Memory B cell (primary cell): ENCODE results near the gene CCDC192.

Experiments used
- ATAC-seq: fragments of 150-1000 bp; cut with Tn5 transposase; 2 replicates; pipeline ENCODE4 v1.10.0; 2021; ENCODE audit warnings: low read depth, mild to moderate bottlenecking, moderate library complexity
- DNase-seq, 2 donors: peaks; one replicate each; pipeline ENCODE4 v3.0.0; 2022; ENCODE audit warnings: low spot score in 2 of 2
- H3K27ac Mint-ChIP-seq: one replicate; pipeline ENCODE4 v1.8.0; 2022; ENCODE audit warnings: mild to moderate bottlenecking, moderate library complexity, mixed read lengths
- H3K27me3 Mint-ChIP-seq: one replicate; pipeline ENCODE4 v1.8.0; 2022; ENCODE audit warnings: mixed read lengths
- H3K36me3 Mint-ChIP-seq: one replicate; pipeline ENCODE4 v1.8.0; 2022; ENCODE audit warnings: mild to moderate bottlenecking, mixed read lengths
- H3K4me1 Mint-ChIP-seq: one replicate; pipeline ENCODE4 v1.8.0; 2022; ENCODE audit warnings: mixed read lengths
- H3K4me3 Mint-ChIP-seq: one replicate; pipeline ENCODE4 v1.8.0; 2022; ENCODE audit warnings: mild to moderate bottlenecking, moderate library complexity, mixed read lengths
- H3K9me3 Mint-ChIP-seq: one replicate; pipeline ENCODE4 v1.8.0; 2022; ENCODE audit warnings: mixed read lengths

CCDC192 gene

DNA sequence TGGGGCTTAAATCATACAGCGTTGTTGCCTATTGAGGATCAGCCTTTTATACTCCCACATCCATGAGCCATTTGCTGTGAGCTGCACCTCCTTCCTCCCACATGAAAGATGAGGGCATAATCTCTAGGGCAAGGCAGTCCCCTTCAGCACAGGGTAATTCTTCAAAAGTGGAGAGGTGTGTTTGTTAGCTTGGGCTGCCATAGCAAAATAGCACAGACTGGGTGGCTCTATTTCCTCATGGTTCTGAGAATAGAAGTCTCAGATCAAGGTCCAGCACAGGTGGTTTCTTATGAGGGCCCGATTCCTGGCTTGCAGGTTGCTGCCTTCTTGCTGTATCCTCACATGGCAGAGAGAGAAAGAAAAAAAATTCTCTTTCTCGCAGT lies 258.6 kb downstream of the CCDC192 start:
- Mint-ChIP-seq H3K27ac (no peak overlapping the region), H3K9me3 (peaks cover 3% of the 10 kb centered on the region), H3K27me3 (no peaks in the 10 kb centered on the region), H3K4me3 (no peak overlapping the region), H3K4me1 (peaks cover 5% of the 10 kb centered on the region), H3K36me3 (peaks cover 28% of the 10 kb centered on the region)
- ATAC-seq = no peak
- no peak for DNase-seq

DNA sequence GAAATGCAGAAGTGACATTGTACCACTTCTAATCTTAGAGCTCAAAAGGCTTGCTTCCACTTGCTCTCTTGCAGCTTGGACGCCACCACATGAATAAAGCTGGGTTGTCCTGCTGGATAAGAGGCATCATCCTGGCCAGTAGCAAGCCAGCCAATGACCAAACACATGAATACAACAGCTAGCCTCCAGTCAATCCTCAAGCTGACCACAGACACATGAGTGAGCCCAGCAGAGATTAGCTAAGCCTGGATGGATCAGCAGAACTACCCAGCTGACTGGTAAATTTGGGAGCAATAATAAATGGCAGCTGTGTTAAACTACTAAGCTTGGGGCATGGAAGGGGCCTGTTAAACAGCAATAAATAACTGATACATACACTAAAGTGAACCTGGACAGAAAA lies 259.3 kb downstream of the CCDC192 start:
- peaks cover 3% of the 10 kb centered on the region for H3K9me3 Mint-ChIP-seq
- DNase-seq (no peak), ATAC-seq (no peak)
- H3K4me1 Mint-ChIP-seq = peaks cover 5% of the 10 kb centered on the region
- H3K27ac Mint-ChIP-seq = no peak overlapping the region
- no peaks in the 10 kb centered on the region for H3K27me3 Mint-ChIP-seq
- H3K36me3 Mint-ChIP-seq = peaks cover 28% of the 10 kb centered on the region
- no peak overlapping the region for H3K4me3 Mint-ChIP-seq

DNA sequence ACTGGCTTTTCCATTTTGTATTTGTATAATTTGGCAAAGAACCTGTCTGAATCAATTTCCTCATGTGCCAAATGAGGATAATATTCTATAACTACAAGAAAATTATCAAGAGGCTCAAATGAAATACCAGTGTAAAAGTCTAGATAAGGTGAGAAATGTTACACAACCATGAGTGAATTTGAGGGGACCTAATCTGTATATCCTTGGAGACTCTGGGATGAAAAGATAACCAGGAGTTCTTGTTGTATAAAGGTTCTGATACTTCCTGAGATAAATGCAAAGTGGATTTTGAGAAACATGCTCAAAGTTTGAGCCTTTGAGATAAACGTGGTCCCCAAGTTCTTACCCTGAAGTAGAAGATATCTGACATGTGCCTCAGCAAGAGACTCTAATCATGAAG lies 260.0 kb downstream of the CCDC192 start:
- peaks cover 5% of the 10 kb centered on the region for H3K4me1 Mint-ChIP-seq
- peaks cover 32% of the 10 kb centered on the region for H3K36me3 Mint-ChIP-seq
- peaks cover 3% of the 10 kb centered on the region for H3K9me3 Mint-ChIP-seq
- H3K27me3 Mint-ChIP-seq = no peaks in the 10 kb centered on the region
- DNase-seq = no peak
- ATAC-seq = no peak
- H3K4me3 Mint-ChIP-seq = no peak overlapping the region
- no peak overlapping the region for H3K27ac Mint-ChIP-seq

DNA sequence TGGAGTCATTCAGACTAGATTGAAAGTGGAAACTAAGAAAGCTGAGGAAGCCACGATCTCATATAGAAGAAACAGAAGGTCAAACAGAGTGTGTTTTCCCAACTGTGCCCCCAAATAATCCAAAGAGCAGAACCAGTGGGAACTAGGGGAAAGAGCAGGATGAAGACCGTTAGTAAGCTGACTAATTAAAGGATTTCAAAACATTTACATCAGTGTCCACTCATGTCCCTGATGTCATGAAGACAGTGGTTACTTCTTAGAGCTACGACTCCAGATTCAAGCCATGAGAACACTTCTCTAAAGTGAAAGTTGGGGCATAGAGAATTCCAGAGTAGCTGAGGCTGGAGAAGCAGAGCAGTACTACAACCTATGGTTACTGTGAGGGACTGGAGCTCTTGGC lies 260.7 kb downstream of the CCDC192 start:
- Mint-ChIP-seq H3K27me3 (no peaks in the 10 kb centered on the region), H3K4me3 (no peak overlapping the region), H3K36me3 (peaks cover 32% of the 10 kb centered on the region), H3K4me1 (peaks cover 5% of the 10 kb centered on the region), H3K9me3 (peaks cover 3% of the 10 kb centered on the region), H3K27ac (no peak overlapping the region)
- ATAC-seq (no peak), DNase-seq (no peak)

DNA sequence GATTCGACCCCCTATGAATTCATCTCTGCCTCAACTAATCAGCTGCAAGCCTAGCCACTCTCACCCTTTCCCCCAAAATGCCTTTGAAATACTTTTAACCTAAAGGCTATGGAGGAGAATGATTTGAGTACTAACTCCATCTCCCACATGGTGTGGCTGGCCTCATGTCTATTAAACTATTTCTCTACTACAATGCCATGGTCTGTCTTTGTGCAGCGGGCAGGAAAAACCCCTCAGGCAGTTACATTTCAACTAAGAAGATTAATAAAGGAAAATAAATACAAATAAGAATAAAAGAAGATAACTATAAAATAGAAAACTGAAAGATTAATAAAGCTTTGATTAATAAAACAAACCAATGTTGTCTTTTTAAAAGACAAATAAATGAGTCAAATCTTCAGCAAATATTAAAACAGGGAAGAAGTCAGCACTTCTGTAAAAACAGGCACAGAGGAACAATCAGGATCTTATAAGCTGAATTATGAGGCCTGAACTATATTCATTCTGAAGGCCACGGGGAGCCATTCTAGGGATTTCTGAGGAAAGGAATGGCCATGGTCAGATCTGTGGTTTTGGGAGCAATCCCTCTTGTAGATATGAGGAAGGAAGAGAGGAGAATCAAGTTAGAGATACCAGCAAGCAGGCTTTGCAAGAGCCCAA lies 264.3 kb downstream of the CCDC192 start:
- Mint-ChIP-seq H3K4me1 (peaks cover 3% of the 10 kb centered on the region), H3K27me3 (no peaks in the 10 kb centered on the region), H3K27ac (no peak overlapping the region), H3K36me3 (peaks cover 40% of the 10 kb centered on the region), H3K9me3 (peaks cover 3% of the 10 kb centered on the region), H3K4me3 (no peak overlapping the region)
- ATAC-seq (no peak), DNase-seq (no peak)

GRCh38 chr5:127967983-127968592 lies 264.9 kb downstream of the CCDC192 start:
- Mint-ChIP-seq H3K9me3 (peaks cover 3% of the 10 kb centered on the region), H3K36me3 (peaks cover 40% of the 10 kb centered on the region), H3K27me3 (no peaks in the 10 kb centered on the region), H3K4me3 (no peak overlapping the region), H3K4me1 (peaks cover 3% of the 10 kb centered on the region), H3K27ac (no peak overlapping the region)
- no peak for DNase-seq
- no peak for ATAC-seq

DNA sequence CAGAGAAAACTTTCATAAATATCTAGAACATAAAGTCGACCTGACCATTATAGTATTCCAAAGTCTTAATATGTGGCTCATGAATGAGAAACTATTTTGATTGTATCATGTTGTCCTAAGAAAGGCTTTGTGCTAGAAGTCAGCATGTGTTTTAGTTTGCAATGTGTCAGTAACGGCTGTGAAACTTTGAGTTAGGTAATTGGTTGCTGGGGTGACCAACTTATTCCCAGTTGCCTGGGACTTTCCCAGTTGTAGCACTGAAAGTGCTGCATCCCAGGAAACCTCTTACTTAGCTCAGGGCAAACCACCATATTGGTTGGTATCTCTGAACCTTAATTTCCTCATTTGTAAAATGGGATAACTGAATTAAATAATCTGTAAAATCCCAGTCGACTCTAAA lies 265.8 kb downstream of the CCDC192 start:
- H3K27ac Mint-ChIP-seq = no peak overlapping the region
- DNase-seq (no peak), ATAC-seq (no peak)
- H3K27me3 Mint-ChIP-seq = no peaks in the 10 kb centered on the region
- peaks cover 5% of the 10 kb centered on the region for H3K9me3 Mint-ChIP-seq
- H3K4me1 Mint-ChIP-seq = peaks cover 3% of the 10 kb centered on the region
- peaks cover 39% of the 10 kb centered on the region for H3K36me3 Mint-ChIP-seq
- no peak overlapping the region for H3K4me3 Mint-ChIP-seq

DNA sequence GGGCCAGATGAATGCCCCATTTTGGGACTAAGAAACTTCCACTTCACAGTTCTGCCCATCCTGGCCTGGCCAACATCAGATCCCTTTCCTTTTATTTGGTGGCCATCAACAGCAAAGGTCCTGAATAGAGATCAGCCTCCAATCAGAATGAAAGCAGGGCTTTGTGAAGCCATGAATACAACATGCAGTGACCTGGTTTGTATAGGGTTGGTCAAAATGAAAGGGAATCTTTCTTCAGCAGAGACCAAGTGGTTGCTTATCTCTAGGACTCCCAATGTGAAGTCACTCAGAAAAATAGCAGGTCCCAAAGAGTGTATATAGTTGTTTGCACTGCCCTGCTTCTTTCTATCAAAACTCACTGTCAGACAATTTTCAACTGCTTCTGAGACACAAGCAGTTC lies 266.5 kb downstream of the CCDC192 start:
- Mint-ChIP-seq H3K36me3 (peaks cover 38% of the 10 kb centered on the region), H3K9me3 (peaks cover 5% of the 10 kb centered on the region), H3K27ac (no peak overlapping the region), H3K4me3 (no peak overlapping the region), H3K27me3 (no peaks in the 10 kb centered on the region), H3K4me1 (peaks cover 3% of the 10 kb centered on the region)
- ATAC-seq = no peak
- no peak for DNase-seq

GRCh38 chr5:127970081-127970480 lies 266.9 kb downstream of the CCDC192 start:
- H3K27ac Mint-ChIP-seq = no peak overlapping the region
- peaks cover 34% of the 10 kb centered on the region for H3K36me3 Mint-ChIP-seq
- H3K4me1 Mint-ChIP-seq = peaks cover 3% of the 10 kb centered on the region
- peaks cover 5% of the 10 kb centered on the region for H3K9me3 Mint-ChIP-seq
- H3K4me3 Mint-ChIP-seq = no peak overlapping the region
- DNase-seq = no peak
- no peaks in the 10 kb centered on the region for H3K27me3 Mint-ChIP-seq
- ATAC-seq = no peak

- ATAC-seq (no peak), DNase-seq (no peak)
- Mint-ChIP-seq H3K9me3 (peaks cover 2% of the 10 kb centered on the region), H3K4me3 (no peak overlapping the region), H3K4me1 (peaks cover 3% of the 10 kb centered on the region), H3K27ac (no peak overlapping the region), H3K27me3 (no peaks in the 10 kb centered on the region), H3K36me3 (peaks cover 28% of the 10 kb centered on the region)
Measured at GRCh38 chr5:127970854-127971425, 267.7 kb downstream of the CCDC192 start.

- Mint-ChIP-seq H3K4me3 (no peak overlapping the region), H3K27me3 (no peaks in the 10 kb centered on the region), H3K27ac (no peak overlapping the region), H3K36me3 (peaks cover 10% of the 10 kb centered on the region), H3K9me3 (peaks cover 2% of the 10 kb centered on the region), H3K4me1 (peaks cover 9% of the 10 kb centered on the region)
- DNase-seq (no peak), ATAC-seq (no peak)
Measured at GRCh38 chr5:127975961-127976360, 272.8 kb downstream of the CCDC192 start.

DNA sequence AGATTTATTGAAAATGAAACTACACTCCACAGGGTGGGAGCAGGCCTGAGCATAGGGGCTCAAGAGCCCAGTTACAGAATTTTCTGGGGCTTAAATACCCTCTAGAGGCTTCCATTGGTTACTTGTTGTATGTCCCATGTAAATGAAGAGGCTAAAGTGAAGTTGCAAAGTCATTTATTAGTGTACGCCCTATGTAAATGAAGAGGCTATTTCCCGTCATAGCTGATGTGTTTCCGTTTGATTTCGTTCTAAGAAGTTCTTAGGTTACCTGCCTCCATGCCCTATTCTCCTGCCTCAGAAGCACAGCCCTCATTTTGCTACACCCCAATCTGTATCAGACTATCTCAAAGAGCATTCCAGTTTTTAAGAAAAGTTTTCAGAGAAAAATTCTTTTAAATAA lies 273.3 kb downstream of the CCDC192 start:
- H3K27me3 Mint-ChIP-seq = no peaks in the 10 kb centered on the region

DNA sequence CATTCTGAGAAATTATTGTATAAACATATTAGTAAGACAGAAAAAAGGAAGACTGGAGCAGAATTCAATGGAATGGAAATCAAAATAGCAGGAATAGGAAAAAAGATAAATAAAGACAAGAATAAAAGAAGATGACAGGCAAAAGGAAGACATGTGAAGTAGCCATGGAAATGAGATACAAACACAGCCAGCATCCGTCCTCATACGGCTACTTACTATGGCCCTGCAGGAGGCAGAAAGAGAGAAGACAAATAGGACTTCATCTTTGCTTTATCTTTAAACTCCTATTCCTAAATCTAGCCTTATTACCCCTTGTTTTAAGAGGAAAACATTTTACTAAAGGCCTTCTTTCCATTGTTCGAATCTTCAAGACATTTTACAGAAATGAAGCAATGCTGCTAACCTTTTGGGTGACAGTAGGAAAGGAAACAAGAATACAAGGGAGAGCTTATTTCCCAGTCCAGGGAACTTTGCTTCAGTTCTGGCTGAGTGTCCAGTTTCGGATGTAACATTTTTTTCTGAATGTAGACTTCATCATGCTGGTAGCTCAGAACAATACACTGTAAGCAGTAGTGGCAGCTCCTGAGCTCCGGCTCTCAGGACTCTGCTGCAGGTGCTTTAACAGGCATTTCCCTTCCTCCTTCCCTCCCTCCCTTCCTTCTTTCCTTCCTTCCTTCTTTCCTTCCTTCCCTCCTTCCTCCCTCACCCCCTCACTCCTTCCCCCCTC lies 274.0 kb downstream of the CCDC192 start:
- no peak overlapping the region for H3K4me3 Mint-ChIP-seq
- DNase-seq (no peak), ATAC-seq (no peak)
- H3K27me3 Mint-ChIP-seq = no peaks in the 10 kb centered on the region
- peaks cover 2% of the 10 kb centered on the region for H3K9me3 Mint-ChIP-seq
- no peak overlapping the region for H3K27ac Mint-ChIP-seq
- peaks cover 8% of the 10 kb centered on the region for H3K4me1 Mint-ChIP-seq
- peaks cover 12% of the 10 kb centered on the region for H3K36me3 Mint-ChIP-seq

More for the DNA sequence above, 273.3 kb downstream of the CCDC192 start:
- Mint-ChIP-seq H3K27ac (no peak overlapping the region), H3K36me3 (peaks cover 11% of the 10 kb centered on the region), H3K4me3 (no peak overlapping the region), H3K4me1 (peaks cover 9% of the 10 kb centered on the region), H3K9me3 (peaks cover 2% of the 10 kb centered on the region)
- DNase-seq = no peak
- ATAC-seq = no peak

DNA sequence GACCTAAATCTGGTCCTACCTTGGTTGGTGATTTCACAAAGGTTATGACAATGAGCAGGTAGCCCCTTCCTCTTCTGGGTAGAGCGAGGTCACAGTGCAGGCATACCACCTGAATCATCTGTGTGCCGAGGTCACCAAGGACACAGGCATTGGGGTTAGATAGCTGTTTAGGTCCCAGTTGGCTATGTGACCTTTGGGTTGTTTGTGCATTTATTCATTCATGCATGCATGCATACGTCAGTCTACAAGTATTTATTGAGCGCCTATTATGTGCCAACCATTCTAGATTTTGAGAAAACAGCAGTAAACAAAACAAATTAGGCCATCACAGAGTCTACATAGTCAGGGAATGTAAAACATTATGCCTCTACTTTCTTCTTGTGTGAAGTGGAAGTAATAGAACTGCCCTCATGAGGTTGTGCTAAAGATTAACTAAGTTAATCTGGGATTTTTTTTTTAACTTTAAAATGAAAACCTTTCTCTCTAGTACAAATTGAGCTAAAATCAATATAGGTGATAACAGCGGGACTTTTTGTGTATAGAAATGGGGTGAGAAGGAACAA lies 275.6 kb downstream of the CCDC192 start:
- no peak for DNase-seq
- H3K9me3 Mint-ChIP-seq = no peaks in the 10 kb centered on the region
- H3K27ac Mint-ChIP-seq = no peak overlapping the region
- peaks cover 6% of the 10 kb centered on the region for H3K4me1 Mint-ChIP-seq
- H3K27me3 Mint-ChIP-seq = no peaks in the 10 kb centered on the region
- peaks cover 7% of the 10 kb centered on the region for H3K36me3 Mint-ChIP-seq
- no peak for ATAC-seq
- no peak overlapping the region for H3K4me3 Mint-ChIP-seq
